ENCODE measurements around the gene ESR2. TPM values are rescaled to one million over a fixed set of nuclear protein-coding genes. Genes with fewer than 3 reads are reported as not detected.

Gene ESR2
- total and polyA plus RNA-seq, 2 of the 8 experiments (the other 6 are each of a cell fraction or from before 2014, with no cell fraction given) = 0.19 to 0.23 TPM

- TF ChIP-seq CHD7 (IDR thresholded peaks at IDR 0.05; ENCODE audit: insufficient replicate concordance, low read length) (no peak), JUN (IDR thresholded peaks at IDR 0.05; ENCODE audit: low read depth, low read length) (no peak), KDM4A (IDR thresholded peaks at IDR 0.05; ENCODE audit: low read depth, low read length, severe bottlenecking) (no peak), NANOG (IDR thresholded peaks at IDR 0.05; ENCODE audit: insufficient read depth, low read depth, low read length, poor library complexity, severe bottlenecking) (no peak), ASH2L (IDR thresholded peaks at IDR 0.05; ENCODE audit: low read length) (no peak), RAD21 (IDR thresholded peaks at IDR 0.05 in 1 of 2, conservative IDR thresholded peaks at IDR 0.05 in 1 of 2; ENCODE audit: low read depth in 2 of 2, low read length in 2 of 2) (no peak), CHD2 (IDR thresholded peaks at IDR 0.05; ENCODE audit: low read length) (no peak), KDM1A (IDR thresholded peaks at IDR 0.05; ENCODE audit: borderline replicate concordance, low read length) (no peak), CEBPB (IDR thresholded peaks at IDR 0.05; ENCODE audit: low read depth, low read length) (no peak), KDM5A (IDR thresholded peaks at IDR 0.05; ENCODE audit: low read length) (no peak), HDAC2 (IDR thresholded peaks at IDR 0.05; ENCODE audit: borderline replicate concordance in 1 of 2, low read depth in 2 of 2, low read length in 2 of 2) (no peak)
Measured at GRCh38 chr14:64190974-64191502, 103.1 kb downstream of the ESR2 start (continued).
